CD4-positive, alpha-beta T cell treated with Interleukin-4 for 1 hour (primary cell): ENCODE measurements around the gene EXOC6.

ENCODE experiments used
- DNase-seq, 2 donors: peaks; one replicate each; pipeline ENCODE4 v3.0.0-alpha.2; 2020 to 2022

The EXOC6 gene

GRCh38 chr10:92848441-92849233 lies at the start of gene EXOC6:
EXOC6 (plus strand) TSS chr10:92848520; CDS start chr10:92848534, 14 bp downstream.
- DNase-seq: peak; percentile 87 to 89

- no peak for DNase-seq
These were observed 48.8 kb upstream of the EXOC6 start for GRCh38 chr10:92799568-92799967.

- no peak for DNase-seq
These were observed 48.1 kb upstream of the EXOC6 start for GRCh38 chr10:92800134-92800733.

- no peak for DNase-seq
These were observed 46.1 kb upstream of the EXOC6 start for GRCh38 chr10:92801978-92802872.

DNA sequence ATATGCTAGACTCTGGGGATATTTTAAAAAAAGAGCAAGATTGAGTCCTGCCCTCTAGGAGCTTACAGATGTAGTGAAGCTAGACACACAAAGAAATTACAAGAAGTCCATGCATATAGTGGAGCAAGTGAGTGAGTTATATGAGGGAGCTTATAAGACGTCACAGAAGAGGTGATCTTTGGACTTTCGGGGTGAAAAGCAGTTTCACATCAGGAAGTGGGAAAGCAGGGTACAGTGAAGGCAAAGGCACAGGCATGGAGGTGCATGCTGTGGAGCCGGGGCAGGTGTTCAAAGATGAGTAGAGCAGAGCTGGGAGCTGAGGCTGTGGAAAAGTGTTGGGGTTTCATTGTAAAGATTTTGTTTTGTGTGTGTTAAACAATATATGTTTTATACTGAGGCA lies 38.5 kb upstream of the EXOC6 start:
- no peak for DNase-seq

GRCh38 chr10:92810934-92811532 lies 37.3 kb upstream of the EXOC6 start:
- DNase-seq: no peak

- no peak for DNase-seq
These were observed 36.3 kb upstream of the EXOC6 start for GRCh38 chr10:92811986-92812385.

DNA sequence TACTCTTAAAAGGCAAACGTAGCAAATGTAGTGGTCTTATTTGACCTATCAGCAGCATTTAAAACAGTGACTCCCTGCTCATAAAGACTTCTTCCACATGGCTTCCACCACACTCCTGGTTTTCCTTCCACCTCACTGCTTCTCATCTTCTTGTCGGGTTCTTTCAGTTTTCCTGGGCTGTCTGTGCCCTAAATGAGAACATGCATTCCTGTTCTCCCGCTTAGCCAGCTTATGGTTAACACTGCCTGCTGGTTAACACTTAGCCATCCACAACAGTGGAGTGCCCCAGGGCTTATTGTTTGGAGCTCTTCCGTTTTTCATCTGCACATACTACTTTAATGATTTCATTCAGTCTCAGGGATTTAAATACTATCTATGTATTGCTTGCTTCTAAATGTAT lies 34.3 kb upstream of the EXOC6 start:
- DNase-seq: no peak

DNA sequence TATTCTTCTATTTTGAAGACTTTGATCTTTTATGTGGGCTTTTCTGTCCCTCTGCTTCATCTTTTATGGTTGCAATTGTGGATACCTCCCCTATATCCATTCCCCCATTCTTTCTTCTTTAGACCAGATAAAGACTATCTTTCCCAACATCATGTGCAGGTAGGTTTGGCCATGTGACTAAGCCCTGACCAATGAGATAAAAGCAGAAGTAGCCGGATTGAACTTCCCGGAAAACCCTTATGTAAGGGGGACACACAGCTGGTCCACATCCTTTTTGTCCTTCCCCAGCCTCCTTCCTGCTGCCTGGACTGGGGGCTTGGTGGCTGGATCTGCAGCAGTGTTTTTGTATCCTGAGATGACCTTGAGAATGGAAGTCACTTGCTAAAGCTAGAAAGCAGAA lies 33.5 kb upstream of the EXOC6 start:
- no peak for DNase-seq

GRCh38 chr10:92816091-92816531 lies 32.2 kb upstream of the EXOC6 start:
- no peak for DNase-seq

- DNase-seq: no peak
These were observed 26.2 kb upstream of the EXOC6 start for GRCh38 chr10:92822060-92822634.

GRCh38 chr10:92822964-92823363 lies 25.4 kb upstream of the EXOC6 start:
- no peak for DNase-seq

DNA sequence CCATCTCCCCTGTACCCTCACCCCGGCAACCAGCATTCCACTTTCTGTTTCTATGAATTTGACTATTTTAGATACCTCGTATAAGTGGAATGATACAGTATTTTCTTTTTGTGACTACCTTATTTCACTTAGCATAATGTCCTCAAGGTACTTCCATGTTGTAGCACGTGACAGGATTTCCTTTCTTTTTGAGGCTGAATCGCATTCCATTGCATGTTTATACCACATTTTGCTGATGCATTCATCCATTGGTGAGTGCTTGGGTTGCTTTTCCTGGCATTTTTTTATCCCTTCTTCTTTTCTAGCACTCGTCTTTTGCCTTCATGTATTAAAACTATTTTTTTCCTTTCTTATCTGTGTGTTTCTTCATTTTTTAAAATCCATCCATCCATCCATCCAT lies 22.3 kb upstream of the EXOC6 start:
- DNase-seq: no peak

DNA sequence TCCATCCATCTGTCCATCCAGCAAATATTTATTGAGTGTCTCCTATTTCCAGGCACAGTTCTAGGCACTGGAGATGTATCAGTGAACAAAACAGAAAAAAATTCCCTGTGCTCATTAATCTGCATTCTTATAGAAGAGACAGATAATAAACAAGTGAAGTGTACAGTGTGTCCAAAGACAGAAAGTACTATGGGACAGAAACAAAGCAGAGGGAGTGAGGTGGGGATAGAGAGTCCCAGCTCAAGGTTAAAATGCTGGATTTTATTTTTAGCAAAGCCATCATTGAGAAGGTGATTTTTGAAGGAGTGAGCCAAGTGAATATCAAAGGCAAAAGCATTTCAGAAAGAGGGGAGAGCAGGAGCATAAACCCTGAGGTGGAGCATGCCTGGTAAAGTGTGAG lies 21.8 kb upstream of the EXOC6 start:
- DNase-seq: no peak

- no peak for DNase-seq
These were observed 19.1 kb upstream of the EXOC6 start for GRCh38 chr10:92829042-92829785.

GRCh38 chr10:92829786-92830377 lies 18.4 kb upstream of the EXOC6 start:
- DNase-seq: no peak

- DNase-seq: peak in 1 of 2 donors; percentile 9
These were observed 17.6 kb upstream of the EXOC6 start for GRCh38 chr10:92830478-92831389.

DNA sequence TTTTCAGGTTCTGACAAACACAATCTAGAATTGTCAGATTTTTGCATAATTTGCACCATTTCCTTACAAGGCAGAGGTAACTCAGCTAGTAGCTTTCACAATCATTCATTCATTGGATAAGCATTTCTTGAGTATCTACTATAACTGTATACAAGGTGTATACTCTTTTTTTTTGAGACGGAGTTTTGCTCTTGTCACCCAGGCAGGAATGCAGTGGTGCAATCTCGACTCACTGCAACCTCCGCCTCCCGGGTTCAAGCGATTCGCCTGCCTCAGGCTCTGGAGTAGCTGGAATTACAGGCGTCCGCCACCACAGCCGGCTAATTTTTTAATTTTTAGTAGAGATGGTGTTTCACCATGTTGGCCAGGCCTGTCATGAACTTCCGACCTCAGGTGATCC lies 16.2 kb upstream of the EXOC6 start:
- DNase-seq: no peak

DNA sequence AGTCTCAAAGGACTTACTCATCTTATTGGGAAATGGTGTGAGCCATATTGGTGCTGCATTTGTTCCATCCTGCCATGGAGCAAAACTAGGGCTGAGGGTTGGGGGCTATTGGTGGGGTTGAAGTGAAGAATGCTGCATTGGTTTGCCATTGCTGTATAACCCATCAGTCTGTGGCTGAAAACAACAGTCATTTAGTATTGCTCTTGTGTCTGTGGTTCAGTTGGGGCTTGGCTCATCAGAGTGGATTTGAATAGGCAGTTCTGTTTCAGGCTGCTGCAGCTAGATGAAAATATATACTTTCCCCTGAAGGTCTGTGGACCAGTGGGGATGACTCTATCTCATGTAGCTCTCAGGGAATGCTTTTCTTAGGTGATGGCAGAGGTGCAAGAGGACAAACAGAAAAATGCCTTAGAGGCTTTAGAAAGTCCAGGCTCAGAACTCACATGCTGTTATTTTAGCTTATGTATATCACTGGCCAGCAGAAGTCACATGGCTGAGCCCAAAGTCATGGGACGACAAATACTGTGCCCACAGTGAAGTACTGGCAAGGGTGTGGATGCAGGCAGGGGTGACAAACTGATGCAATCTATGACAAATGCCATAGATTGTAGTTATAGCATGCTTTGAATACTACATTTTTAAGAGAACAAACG lies 15.2 kb upstream of the EXOC6 start:
- no peak for DNase-seq

- DNase-seq: no peak
These were observed 14.0 kb upstream of the EXOC6 start for GRCh38 chr10:92834331-92834730.
